OCI-LY7 (cell line): ENCODE data around the gene PHLDB1. TPM values are rescaled to one million over a fixed set of nuclear protein-coding genes. Genes with fewer than 3 reads are reported as not detected.
"Not testable (repeated sequence)": the region's sequence is repeated elsewhere in the genome, so short reads cannot be mapped to it uniquely, and the experiment has no call there.

Source experiments
- BruUV-seq: library from RNA; stranded (reverse); fragments of 400-500 nt; replicated peaks from 2 replicates; lab custom pipeline; 2021; lab: Mats Ljungman, UMichigan
- CTCF ChIA-PET: fragments of 300-600 bp; sonication (Branson Sonifier 250); formaldehyde crosslinking; loops from one replicate; lab custom pipeline; 2022; ENCODE audit warnings: antibody characterized with exemption; ENCODE audit not compliant: unreplicated experiment; lab: Charles Lee
- POLR2A ChIA-PET: fragments of 300-600 bp; sonication (Branson Sonifier 250); formaldehyde crosslinking; loops from one replicate; lab custom pipeline; 2022; ENCODE audit warnings: antibody characterized with exemption; lab: Charles Lee
- DNase-seq: peaks from one replicate; pipeline ENCODE4 v3.0.0-alpha.2; 2015; ENCODE audit warnings: low spot score
- H2AFZ ChIP-seq: fragments of 200-600 bp; sonication (generic), shearing (Covaris generic); 2 replicates; pipeline ENCODE4 v1.6.1; 2014; ENCODE audit warnings: mild to moderate bottlenecking, antibody characterized with exemption, low read length, moderate library complexity
- H3K27ac ChIP-seq: fragments of 200-600 bp; sonication (generic); 2 replicates; pipeline ENCODE4 v1.5.1; 2014; ENCODE audit warnings: mixed run types, low read depth, mild to moderate bottlenecking, moderate library complexity, low read length, inconsistent platforms; ENCODE audit not compliant: poor library complexity, severe bottlenecking
- H3K36me3 ChIP-seq: fragments of 200-600 bp; sonication (generic); 2 replicates; pipeline ENCODE4 v1.6.1; 2014; ENCODE audit warnings: mild to moderate bottlenecking, antibody characterized with exemption, low read length, moderate library complexity, mixed read lengths; ENCODE audit not compliant: insufficient read depth
- H3K4me1 ChIP-seq: fragments of 200-600 bp; sonication (generic); 2 replicates; pipeline ENCODE4 v1.5.1; 2014; ENCODE audit warnings: mild to moderate bottlenecking, low read length; ENCODE audit not compliant: insufficient read depth, poor library complexity, severe bottlenecking
- H3K4me2 ChIP-seq: fragments of 200-600 bp; sonication (generic); 2 replicates; pipeline ENCODE4 v1.6.1; 2014; ENCODE audit warnings: mild to moderate bottlenecking, low read length
- H3K4me3 ChIP-seq: fragments of 200-600 bp; sonication (generic); 2 replicates; pipeline ENCODE4 v1.5.1; 2014; ENCODE audit warnings: mild to moderate bottlenecking, low read depth, low read length; ENCODE audit not compliant: poor library complexity, severe bottlenecking
- H3K79me2 ChIP-seq: fragments of 200-600 bp; sonication (generic); 2 replicates; pipeline ENCODE4 v1.6.1; 2016; ENCODE audit warnings: low read depth, mild to moderate bottlenecking, low read length, moderate library complexity, mixed read lengths; ENCODE audit not compliant: insufficient read depth
- H3K9me2 ChIP-seq: fragments of 200-600 bp; sonication (generic); 2 replicates; pipeline ENCODE4 v1.6.1; 2016; ENCODE audit warnings: mild to moderate bottlenecking, low read length, mixed read lengths; ENCODE audit not compliant: insufficient read depth
- H3K9me3 ChIP-seq: fragments of 200-600 bp; sonication (generic); 2 replicates; pipeline ENCODE4 v1.6.1; 2014; ENCODE audit warnings: mild to moderate bottlenecking, mixed run types, low read length, mixed read lengths
- H4K20me1 ChIP-seq: fragments of 200-600 bp; sonication (generic); 2 replicates; pipeline ENCODE4 v1.6.1; 2014; ENCODE audit warnings: mild to moderate bottlenecking, antibody characterized with exemption, low read length, moderate library complexity, mixed read lengths; ENCODE audit not compliant: insufficient read depth
- CTCF ChIP-seq: fragments of 200-600 bp; sonication (generic); conservative IDR thresholded peaks from 2 replicates; pipeline ENCODE4 v1.5.1; 2014; ENCODE audit warnings: mild to moderate bottlenecking, antibody characterized with exemption, low read length, moderate library complexity, mixed read lengths
- EZH2phosphoT487 ChIP-seq: fragments of 200-600 bp; sonication (generic); IDR thresholded peaks from 2 replicates; pipeline ENCODE4 v1.6.1; 2018; ENCODE audit warnings: low read depth, borderline replicate concordance, mild to moderate bottlenecking, mixed run types, antibody characterized with exemption, low read length, moderate library complexity, mixed read lengths
- intact Hi-C: fragments of 100-400 bp; cut with micrococcal nuclease; formaldehyde crosslinking; loops from one replicate; pipeline ENCODE4 v1.10.0; 2022; ENCODE audit not compliant: unreplicated experiment
- total RNA-seq, 2 experiments: library from RNA; depleted of rRNA in 1 of 2; stranded (reverse); fragments of >200 nt in 1 of 2; shearing (Covaris generic) in 1 of 2; gene quantifications; 2 replicates each; pipeline ENCODE4 v1.2.3, GENCODE V29; 2014 to 2022

The PHLDB1 gene
- total RNA-seq, 2 experiments from 2014 or later: 0.19 TPM; not detected in 1

GRCh38 chr11:118673361-118674081 is 66.1 kb downstream of the PHLDB1 start:
- Histone ChIP-seq H3K27ac (no peak overlapping the region), H3K9me2 (no peaks in the 10 kb centered on the region), H3K4me2 (no peak overlapping the region), H3K79me2 (no peaks in the 10 kb centered on the region), H3K4me1 (no peaks in the 10 kb centered on the region), H4K20me1 (no peaks in the 10 kb centered on the region), H3K4me3 (no peak overlapping the region), H3K9me3 (no peaks in the 10 kb centered on the region), H3K36me3 (no peaks in the 10 kb centered on the region), H2AFZ (no peak overlapping the region)
- POLR2A ChIA-PET: interaction anchor here (0.7 kb wide), 1 partner anchor 34 kb away, joined by 3 read pairs; no protein-coding TSS in a partner anchor
- intact Hi-C loops: no loop called here
- CTCF ChIA-PET: interaction anchor here (1.3 kb wide), 1 partner anchor 10 kb away, joined by 3 read pairs; no protein-coding TSS in a partner anchor
- DNase-seq: no peak
- no TSS peak for BruUV-seq
- TF ChIP-seq EZH2phosphoT487: no peak
- TF ChIP-seq CTCF: no peak

DNA sequence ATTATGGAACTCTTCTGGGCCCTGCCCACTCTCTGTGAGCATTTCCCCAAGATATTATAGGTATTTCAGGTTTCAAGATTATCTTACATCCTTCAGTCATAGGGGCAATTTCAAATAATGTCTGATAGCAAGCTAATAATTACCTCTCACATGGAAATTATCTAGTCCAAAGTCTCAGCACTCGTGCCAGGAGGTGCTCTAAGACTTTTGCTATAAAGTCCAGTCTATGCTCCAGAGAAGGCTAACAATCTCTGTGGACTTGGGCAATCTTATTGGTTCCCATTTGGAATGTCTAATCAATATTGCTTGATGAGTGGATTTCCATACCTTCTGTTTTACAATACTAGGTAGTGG is 66.6 kb downstream of the PHLDB1 start:
- no peaks in the 10 kb centered on the region for H4K20me1 ChIP-seq
- DNase-seq: no peak
- H3K4me1 ChIP-seq: no peaks in the 10 kb centered on the region
- no TSS peak for BruUV-seq
- ChIA-PET CTCF (interaction anchor here (1.3 kb wide), 1 partner anchor 10 kb away, joined by 3 read pairs; no protein-coding TSS in a partner anchor), POLR2A (interaction anchor here (0.7 kb wide), 1 partner anchor 34 kb away, joined by 3 read pairs; no protein-coding TSS in a partner anchor)
- no peaks in the 10 kb centered on the region for H3K9me2 ChIP-seq
- H3K9me3 ChIP-seq: no peaks in the 10 kb centered on the region
- intact Hi-C loops: no loop called here
- H3K36me3 ChIP-seq: no peaks in the 10 kb centered on the region
- H3K4me3 ChIP-seq: no peak overlapping the region
- no peaks in the 10 kb centered on the region for H3K79me2 ChIP-seq
- H3K4me2 ChIP-seq: no peak overlapping the region
- no peak overlapping the region for H3K27ac ChIP-seq
- TF ChIP-seq EZH2phosphoT487 (no peak), CTCF (no peak)
- H2AFZ ChIP-seq: no peak overlapping the region

- Histone ChIP-seq H3K36me3 (no peaks in the 10 kb centered on the region), H3K4me2 (no peak overlapping the region), H3K79me2 (no peaks in the 10 kb centered on the region), H3K9me3 (no peaks in the 10 kb centered on the region), H4K20me1 (no peaks in the 10 kb centered on the region), H3K4me1 (no peaks in the 10 kb centered on the region), H2AFZ (no peak overlapping the region), H3K4me3 (no peak overlapping the region), H3K27ac (no peak overlapping the region), H3K9me2 (no peaks in the 10 kb centered on the region)
- BruUV-seq: no TSS peak
- intact Hi-C loops: no loop called here
- no peak for TF ChIP-seq EZH2phosphoT487
- no peak for TF ChIP-seq CTCF
- ChIA-PET POLR2A (no interaction called here), CTCF (no interaction called here)
- no peak for DNase-seq
Measured at GRCh38 chr11:118677977-118678376, 70.6 kb downstream of the PHLDB1 start.

DNA sequence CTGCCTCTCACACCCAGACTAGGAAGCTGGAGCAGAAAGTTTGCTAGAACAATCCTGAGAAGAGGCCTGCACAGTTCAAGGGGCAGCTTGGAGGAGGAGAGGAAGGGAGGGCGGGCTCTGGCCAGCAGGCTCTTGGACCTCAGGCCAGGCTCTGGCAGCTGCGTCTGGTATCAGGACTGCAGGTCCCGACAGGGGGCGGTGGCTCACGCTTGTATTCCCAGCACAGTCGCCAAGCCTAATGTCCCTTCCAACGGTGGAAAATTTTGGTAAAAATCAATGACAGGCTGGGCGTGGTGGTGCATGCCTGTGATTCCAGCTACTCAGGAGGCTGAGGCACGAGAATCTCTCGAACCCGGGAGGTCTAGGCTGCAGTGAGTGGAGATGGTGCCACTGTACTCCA is 71.5 kb downstream of the PHLDB1 start:
- H3K4me2 ChIP-seq, intact Hi-C loops, H3K4me1 ChIP-seq, BruUV-seq, H3K79me2 ChIP-seq, H3K4me3 ChIP-seq, DNase-seq, H3K9me3 ChIP-seq, H2AFZ ChIP-seq, H3K36me3 ChIP-seq, H3K27ac ChIP-seq, H3K9me2 ChIP-seq, CTCF ChIA-PET, H4K20me1 ChIP-seq: not testable (repeated sequence)
- POLR2A ChIA-PET: interaction anchor here (0.6 kb wide), 1 partner anchor 42 kb away, joined by 3 read pairs; no protein-coding TSS in a partner anchor
